ENCODE results near the gene DEPDC4. TPM values are rescaled to one million over a fixed set of nuclear protein-coding genes. Genes with fewer than 3 reads are reported as not detected.
"Not testable (repeated sequence)": the region's sequence is repeated elsewhere in the genome, so short reads cannot be mapped to it uniquely, and the experiment has no call there.

Gene DEPDC4
- total RNA-seq, 1 experiment from 2014 or later: 1.4 TPM

DNA sequence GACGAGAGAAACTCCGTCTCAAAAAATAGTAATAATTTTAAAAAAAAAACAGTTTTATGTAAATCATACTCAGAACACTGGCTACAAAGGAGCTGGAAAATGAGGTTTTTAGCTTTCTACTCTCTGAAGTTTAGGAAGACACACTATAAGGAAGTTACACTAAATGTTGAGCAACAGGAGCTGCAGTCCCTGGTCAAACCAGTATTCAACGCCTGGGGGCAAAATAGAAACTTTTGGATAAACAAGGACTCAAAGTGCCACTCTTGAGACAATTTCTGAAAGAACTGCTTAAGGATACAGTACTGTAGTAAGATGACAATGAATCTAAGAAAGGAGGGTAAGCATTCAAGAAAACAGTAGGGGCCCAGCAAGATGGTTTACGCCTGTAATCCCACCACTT lies 37.0 kb downstream of the DEPDC4 start:
- TF ChIP-seq, protein P1, sequence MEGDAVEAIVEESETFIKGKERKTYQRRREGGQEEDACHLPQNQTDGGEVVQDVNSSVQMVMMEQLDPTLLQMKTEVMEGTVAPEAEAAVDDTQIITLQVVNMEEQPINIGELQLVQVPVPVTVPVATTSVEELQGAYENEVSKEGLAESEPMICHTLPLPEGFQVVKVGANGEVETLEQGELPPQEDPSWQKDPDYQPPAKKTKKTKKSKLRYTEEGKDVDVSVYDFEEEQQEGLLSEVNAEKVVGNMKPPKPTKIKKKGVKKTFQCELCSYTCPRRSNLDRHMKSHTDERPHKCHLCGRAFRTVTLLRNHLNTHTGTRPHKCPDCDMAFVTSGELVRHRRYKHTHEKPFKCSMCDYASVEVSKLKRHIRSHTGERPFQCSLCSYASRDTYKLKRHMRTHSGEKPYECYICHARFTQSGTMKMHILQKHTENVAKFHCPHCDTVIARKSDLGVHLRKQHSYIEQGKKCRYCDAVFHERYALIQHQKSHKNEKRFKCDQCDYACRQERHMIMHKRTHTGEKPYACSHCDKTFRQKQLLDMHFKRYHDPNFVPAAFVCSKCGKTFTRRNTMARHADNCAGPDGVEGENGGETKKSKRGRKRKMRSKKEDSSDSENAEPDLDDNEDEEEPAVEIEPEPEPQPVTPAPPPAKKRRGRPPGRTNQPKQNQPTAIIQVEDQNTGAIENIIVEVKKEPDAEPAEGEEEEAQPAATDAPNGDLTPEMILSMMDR (IDR thresholded peaks at IDR 0.05; ENCODE audit: unreplicated experiment): no peak
- H3K36me3 Mint-ChIP-seq (ENCODE audit: insufficient read depth, unreplicated experiment): peaks cover 23% of the 10 kb centered on the region
- H3K27ac Mint-ChIP-seq (ENCODE audit: low read depth, unreplicated experiment): no peak overlapping the region
- DNase-seq (ENCODE audit: unreplicated experiment): peak; percentile 86
- peaks cover 7% of the 10 kb centered on the region for H3K4me1 Mint-ChIP-seq (ENCODE audit: insufficient read depth, unreplicated experiment)
- no peaks in the 10 kb centered on the region for H3K27me3 Mint-ChIP-seq (ENCODE audit: insufficient read depth, unreplicated experiment)
- H3K9me3 Mint-ChIP-seq (ENCODE audit: unreplicated experiment): no peaks in the 10 kb centered on the region
- ChIA-PET POLR2A (interaction anchor here (0.6 to 2.2 kb wide), 8 partner anchors 8 to 726 kb away, joined by 3 to 22 read pairs (median 3); partner anchors contain the start of genes ACTR6, DEPDC4 and SCYL2), CTCF (interaction anchor here (0.6 to 2.1 kb wide), 29 partner anchors 9 to 1188 kb away, joined by 3 to 10 read pairs (median 4); partner anchors contain the start of genes DEPDC4 and SCYL2)
- no peak overlapping the region for H3K4me3 Mint-ChIP-seq (ENCODE audit: unreplicated experiment)
- no TSS peak for BruUV-seq (replicated peaks)
- intact Hi-C loops (cut with micrococcal nuclease): loop anchor here (2.0 to 10.0 kb wide), 3 partner anchors 175 to 435 kb away; no protein-coding TSS in a partner anchor

DNA sequence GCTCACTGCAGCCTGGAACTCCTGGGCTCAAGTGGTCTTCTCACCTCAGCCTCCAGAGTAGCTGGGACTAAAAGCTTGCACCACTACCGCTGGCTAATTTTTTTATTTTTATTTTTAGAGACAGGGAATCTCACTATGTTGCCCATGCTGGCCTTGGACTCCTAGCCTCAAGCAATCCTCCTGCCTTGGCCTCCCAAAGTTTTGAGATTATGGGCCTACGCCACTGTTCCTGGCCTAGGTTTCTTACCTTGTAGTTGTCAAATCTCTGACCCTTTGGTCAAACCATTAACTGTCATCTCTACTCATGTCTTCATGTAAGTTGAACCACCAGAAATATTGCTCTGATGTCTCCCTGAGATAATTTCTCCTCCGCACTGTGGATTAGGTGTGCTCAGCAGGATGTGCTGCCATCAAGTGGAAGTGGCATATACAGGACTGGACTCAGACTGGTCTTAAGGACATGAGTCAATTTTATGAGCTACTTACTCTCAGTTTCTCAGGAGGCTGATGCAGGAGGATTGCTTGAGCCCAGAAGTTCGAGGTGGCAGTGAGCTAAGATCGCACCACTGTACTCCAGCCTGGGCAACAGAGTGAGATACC lies 37.7 kb downstream of the DEPDC4 start:
- peak; percentile 53 for DNase-seq (ENCODE audit: unreplicated experiment)
- H3K36me3 Mint-ChIP-seq (ENCODE audit: insufficient read depth, unreplicated experiment): peaks cover 30% of the 10 kb centered on the region
- no peak overlapping the region for H3K27ac Mint-ChIP-seq (ENCODE audit: low read depth, unreplicated experiment)
- peaks cover 7% of the 10 kb centered on the region for H3K4me1 Mint-ChIP-seq (ENCODE audit: insufficient read depth, unreplicated experiment)
- TF ChIP-seq, protein P1 (IDR thresholded peaks at IDR 0.05; ENCODE audit: unreplicated experiment): peak; percentile 15
- intact Hi-C loops (cut with micrococcal nuclease): loop anchor here (2.0 to 10.0 kb wide), 2 partner anchors 174 to 418 kb away; no protein-coding TSS in a partner anchor
- no TSS peak for BruUV-seq (replicated peaks)
- H3K4me3 Mint-ChIP-seq (ENCODE audit: unreplicated experiment): peak overlapping the region; percentile 10
- no peaks in the 10 kb centered on the region for H3K9me3 Mint-ChIP-seq (ENCODE audit: unreplicated experiment)
- POLR2A ChIA-PET: interaction anchor here (0.6 to 2.2 kb wide), 6 partner anchors 8 to 91 kb away, joined by 3 to 22 read pairs (median 3); partner anchors contain the start of genes ACTR6, DEPDC4 and SCYL2
- CTCF ChIA-PET: interaction anchor here (0.6 to 2.1 kb wide), 31 partner anchors 8 to 823 kb away, joined by 3 to 10 read pairs (median 4); partner anchors contain the start of genes DEPDC4 and SCYL2
- no peaks in the 10 kb centered on the region for H3K27me3 Mint-ChIP-seq (ENCODE audit: insufficient read depth, unreplicated experiment)

DNA sequence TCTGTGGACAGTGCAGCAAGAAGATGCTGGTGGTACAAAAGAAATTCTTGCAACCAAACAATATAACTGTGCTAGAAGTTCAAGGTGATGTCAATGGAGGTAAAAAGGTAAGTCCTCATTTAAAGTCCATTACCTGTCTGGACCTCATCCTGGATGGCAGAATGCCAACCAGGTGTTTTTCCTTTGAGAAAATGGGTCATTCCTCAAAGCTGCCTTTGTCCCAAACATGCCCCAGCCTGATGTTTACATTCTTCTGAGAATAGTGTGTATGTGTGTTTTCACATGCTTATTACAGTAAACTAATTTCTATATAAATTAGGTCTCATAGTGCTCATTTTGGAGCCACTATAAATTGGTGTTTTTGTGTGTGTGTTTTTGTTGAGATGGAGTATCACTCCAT lies 41.4 kb downstream of the DEPDC4 start:
- H3K36me3 Mint-ChIP-seq (ENCODE audit: insufficient read depth, unreplicated experiment): peaks cover 60% of the 10 kb centered on the region
- peak; percentile 37 for DNase-seq (ENCODE audit: unreplicated experiment)

DNA sequence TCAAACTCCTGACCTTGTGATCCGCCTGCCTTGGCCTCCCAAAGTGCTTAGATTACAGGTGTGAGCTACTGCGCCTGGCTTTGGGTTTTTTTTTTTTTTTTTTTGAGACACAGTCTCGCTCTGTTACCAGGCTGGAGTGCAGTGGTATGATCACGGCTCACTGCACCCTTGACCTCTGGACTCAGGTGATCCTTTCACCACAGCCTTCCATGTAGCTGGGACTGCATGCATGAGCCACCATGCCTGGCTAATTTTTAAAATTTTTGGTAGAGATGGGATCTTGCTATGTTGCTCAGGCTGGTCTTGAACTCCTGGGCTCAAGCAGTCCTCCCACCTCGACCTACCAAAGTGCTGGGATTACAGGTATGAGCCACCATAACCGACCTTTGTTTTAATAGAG lies 44.7 kb downstream of the DEPDC4 start:
- CTCF ChIA-PET: interaction anchor here (0.6 to 1.6 kb wide), 7 partner anchors 10 to 637 kb away, joined by 3 to 5 read pairs (median 3); partner anchors contain the start of gene ACTR6
- not testable (repeated sequence) for H3K4me3 Mint-ChIP-seq (ENCODE audit: unreplicated experiment); H3K9me3 Mint-ChIP-seq (ENCODE audit: unreplicated experiment); DNase-seq (ENCODE audit: unreplicated experiment); H3K4me1 Mint-ChIP-seq (ENCODE audit: insufficient read depth, unreplicated experiment); H3K27me3 Mint-ChIP-seq (ENCODE audit: insufficient read depth, unreplicated experiment); BruUV-seq (replicated peaks); H3K27ac Mint-ChIP-seq (ENCODE audit: low read depth, unreplicated experiment)
- intact Hi-C loops (cut with micrococcal nuclease): loop anchor here (10.0 kb wide), 1 partner anchor 167 kb away; no protein-coding TSS in a partner anchor
- H3K36me3 Mint-ChIP-seq (ENCODE audit: insufficient read depth, unreplicated experiment): peaks cover 75% of the 10 kb centered on the region
- POLR2A ChIA-PET: interaction anchor here (0.6 to 0.9 kb wide), 2 partner anchors 11 to 36 kb away, joined by 4 read pairs; no protein-coding TSS in a partner anchor

More for the DNA sequence above, 41.4 kb downstream of the DEPDC4 start:
- Mint-ChIP-seq H3K4me3 (ENCODE audit: unreplicated experiment) (no peak overlapping the region), H3K27me3 (ENCODE audit: insufficient read depth, unreplicated experiment) (no peaks in the 10 kb centered on the region), H3K4me1 (ENCODE audit: insufficient read depth, unreplicated experiment) (peaks cover 7% of the 10 kb centered on the region), H3K9me3 (ENCODE audit: unreplicated experiment) (no peaks in the 10 kb centered on the region), H3K27ac (ENCODE audit: low read depth, unreplicated experiment) (no peak overlapping the region)
- CTCF ChIA-PET: interaction anchor here (0.6 to 1.2 kb wide), 3 partner anchors 10 to 415 kb away, joined by 3 to 7 read pairs (median 5); partner anchors contain the start of gene ACTR6
- no TSS peak for BruUV-seq (replicated peaks)
- POLR2A ChIA-PET: interaction anchor here (0.6 to 1.6 kb wide), 5 partner anchors 10 to 1823 kb away, joined by 3 to 6 read pairs (median 3); partner anchors contain the start of gene ACTR6
- TF ChIP-seq, protein P1 (IDR thresholded peaks at IDR 0.05; ENCODE audit: unreplicated experiment): no peak
- intact Hi-C loops (cut with micrococcal nuclease): loop anchor here (10.0 kb wide), 1 partner anchor 171 kb away; no protein-coding TSS in a partner anchor

Data from MCF 10A (cell line).